Fibroblast of mammary gland (primary cell): ENCODE measurements around the gene CTDP1.

Experiments
- DNase-seq: peaks from one replicate; pipeline ENCODE4 v3.0.0-alpha.2; 2010; ENCODE audit warnings: low read depth
- H3K4me3 ChIP-seq: 2 replicates; pipeline ENCODE4 v1.5.1; 2011; ENCODE audit warnings: low read depth, mild to moderate bottlenecking, low read length, moderate library complexity; ENCODE audit not compliant: control insufficient read depth
- TF ChIP-seq, protein P1 (sequence below): conservative IDR thresholded peaks from 2 replicates; pipeline ENCODE4 v1.5.1; 2011; ENCODE audit warnings: low read depth, low read length, inconsistent platforms; ENCODE audit not compliant: control insufficient read depth, insufficient read depth

The CTDP1 gene

DNA sequence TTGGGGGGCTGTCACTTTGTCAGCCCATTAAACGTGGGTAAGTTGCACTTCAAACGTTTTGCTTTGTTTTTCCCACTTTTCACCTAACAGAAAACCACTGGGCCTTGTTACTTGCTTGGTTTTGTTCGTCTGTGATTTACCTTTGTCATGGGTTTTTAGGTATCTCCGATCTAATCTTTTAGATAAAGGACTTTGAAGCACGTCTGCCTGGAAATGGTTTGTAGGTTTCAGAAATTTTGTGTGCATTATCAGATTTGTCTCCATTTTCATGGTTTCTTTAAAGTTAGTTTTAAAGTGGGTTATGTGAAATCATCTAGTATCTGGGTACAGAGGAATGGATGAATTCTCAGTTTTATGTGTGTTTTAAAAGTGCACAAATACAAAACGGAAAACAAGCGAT lies 6.4 kb downstream of the CTDP1 start:
- no peak for DNase-seq
- H3K4me3 ChIP-seq: no peak overlapping the region
- TF ChIP-seq, protein P1, sequence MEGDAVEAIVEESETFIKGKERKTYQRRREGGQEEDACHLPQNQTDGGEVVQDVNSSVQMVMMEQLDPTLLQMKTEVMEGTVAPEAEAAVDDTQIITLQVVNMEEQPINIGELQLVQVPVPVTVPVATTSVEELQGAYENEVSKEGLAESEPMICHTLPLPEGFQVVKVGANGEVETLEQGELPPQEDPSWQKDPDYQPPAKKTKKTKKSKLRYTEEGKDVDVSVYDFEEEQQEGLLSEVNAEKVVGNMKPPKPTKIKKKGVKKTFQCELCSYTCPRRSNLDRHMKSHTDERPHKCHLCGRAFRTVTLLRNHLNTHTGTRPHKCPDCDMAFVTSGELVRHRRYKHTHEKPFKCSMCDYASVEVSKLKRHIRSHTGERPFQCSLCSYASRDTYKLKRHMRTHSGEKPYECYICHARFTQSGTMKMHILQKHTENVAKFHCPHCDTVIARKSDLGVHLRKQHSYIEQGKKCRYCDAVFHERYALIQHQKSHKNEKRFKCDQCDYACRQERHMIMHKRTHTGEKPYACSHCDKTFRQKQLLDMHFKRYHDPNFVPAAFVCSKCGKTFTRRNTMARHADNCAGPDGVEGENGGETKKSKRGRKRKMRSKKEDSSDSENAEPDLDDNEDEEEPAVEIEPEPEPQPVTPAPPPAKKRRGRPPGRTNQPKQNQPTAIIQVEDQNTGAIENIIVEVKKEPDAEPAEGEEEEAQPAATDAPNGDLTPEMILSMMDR: no peak

DNA sequence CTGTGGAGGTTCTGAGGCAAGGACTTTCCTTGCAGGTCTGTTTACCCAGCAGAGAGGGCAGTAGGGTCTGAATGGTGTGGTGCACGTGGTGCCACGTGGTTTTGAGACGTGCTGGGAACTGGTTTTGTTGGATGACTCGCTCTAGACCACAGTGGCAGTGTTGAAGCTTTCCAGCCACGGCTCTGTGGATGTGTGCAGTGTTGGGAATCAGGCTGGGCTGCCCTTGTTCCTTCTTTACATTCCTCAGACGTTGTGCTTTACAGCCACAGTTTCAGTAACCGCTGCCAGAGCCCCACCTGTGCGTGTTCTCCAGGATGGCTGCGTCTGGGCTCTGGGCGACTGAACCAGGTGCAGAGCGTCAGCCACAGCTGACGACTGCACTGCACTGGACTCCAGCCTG lies 8.2 kb downstream of the CTDP1 start:
- peak; percentile 53 for DNase-seq
- no peak overlapping the region for H3K4me3 ChIP-seq
- TF ChIP-seq, protein P1: no peak

DNA sequence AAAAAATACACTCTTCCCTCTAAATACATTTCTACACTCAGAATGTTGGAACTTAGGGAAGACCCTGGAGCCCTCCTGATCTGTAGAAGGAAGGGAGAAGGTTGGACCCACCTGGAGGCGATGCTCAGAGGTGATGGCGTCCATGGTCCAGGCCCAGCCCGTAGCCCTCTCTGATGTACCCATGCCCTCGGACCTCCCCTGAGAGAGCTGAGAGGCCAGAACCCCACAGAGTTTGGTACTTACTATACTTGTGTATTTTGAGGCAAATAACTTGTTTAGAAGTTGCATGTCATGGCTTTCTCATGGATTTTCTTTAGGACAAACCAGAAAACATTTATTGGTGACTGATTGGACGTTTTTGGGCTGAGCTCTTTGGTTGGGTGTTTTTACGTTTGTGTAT lies 10.5 kb downstream of the CTDP1 start:
- TF ChIP-seq, protein P1: no peak
- H3K4me3 ChIP-seq: no peak overlapping the region
- DNase-seq: no peak

DNA sequence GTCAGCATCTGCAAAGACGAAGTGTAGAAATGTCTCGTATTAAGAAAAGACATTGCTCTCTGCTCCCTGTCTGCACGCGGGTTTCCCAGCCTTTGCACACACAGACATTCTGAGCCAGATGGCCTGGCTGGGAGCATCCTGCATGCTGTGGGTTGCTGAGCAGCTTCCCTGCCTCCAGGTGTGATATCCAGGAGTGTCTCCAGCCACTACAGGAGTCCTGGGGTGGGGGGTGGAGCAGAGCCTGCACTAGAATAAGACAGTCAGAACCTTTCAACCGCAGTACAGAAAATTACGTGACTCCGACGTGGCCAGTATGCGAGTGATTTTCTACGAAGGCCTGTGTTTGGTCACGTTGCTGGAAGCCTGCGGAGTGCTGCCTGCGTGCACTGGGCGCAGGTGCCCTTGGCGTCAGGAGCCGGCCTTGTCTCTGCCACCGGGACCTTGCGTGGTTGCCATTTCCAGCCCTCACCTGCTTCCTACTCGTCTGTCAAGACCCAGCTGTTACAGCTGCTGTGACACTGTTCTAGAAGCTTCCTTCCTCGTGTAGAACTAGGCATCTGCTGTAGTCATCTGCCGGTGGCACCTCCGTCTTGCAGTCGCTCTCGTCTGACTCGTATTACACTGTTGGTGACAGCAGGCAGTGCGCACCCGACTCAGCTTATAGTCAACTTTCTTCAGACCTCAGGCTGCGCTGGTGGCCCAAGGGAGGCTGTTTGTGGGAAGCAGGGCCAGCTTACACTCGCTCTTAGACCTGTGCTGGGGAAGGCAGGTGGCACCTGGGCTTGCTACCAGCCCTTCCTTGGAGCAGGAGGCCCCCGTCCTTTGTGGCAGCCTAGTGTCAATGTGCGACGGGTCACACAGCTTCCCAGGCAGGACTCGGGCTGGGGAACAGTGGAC lies 11.2 kb downstream of the CTDP1 start:
- DNase-seq: no peak
- no peak overlapping the region for H3K4me3 ChIP-seq
- TF ChIP-seq, protein P1: no peak

DNA sequence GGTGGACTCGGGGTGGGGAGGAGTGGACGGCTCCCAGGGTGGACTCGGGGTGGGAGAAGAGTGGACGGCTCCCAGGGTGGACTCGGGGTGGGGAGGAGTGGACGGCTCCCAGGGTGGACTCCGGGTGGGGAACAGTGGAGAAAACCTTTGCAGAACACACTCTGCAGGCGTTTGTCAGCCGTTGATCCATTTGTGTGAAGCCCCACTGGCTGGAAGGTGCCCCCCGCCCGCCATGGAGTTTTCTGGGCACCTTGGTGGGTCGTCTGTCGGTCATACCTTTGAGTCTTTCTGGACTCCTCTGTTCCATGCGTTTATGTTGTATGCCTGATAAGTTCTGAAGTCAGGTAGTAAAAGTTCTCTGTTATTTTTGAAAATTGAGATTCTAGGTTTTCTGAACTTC lies 12.5 kb downstream of the CTDP1 start:
- no peak for DNase-seq
- TF ChIP-seq, protein P1: no peak
- no peak overlapping the region for H3K4me3 ChIP-seq

DNA sequence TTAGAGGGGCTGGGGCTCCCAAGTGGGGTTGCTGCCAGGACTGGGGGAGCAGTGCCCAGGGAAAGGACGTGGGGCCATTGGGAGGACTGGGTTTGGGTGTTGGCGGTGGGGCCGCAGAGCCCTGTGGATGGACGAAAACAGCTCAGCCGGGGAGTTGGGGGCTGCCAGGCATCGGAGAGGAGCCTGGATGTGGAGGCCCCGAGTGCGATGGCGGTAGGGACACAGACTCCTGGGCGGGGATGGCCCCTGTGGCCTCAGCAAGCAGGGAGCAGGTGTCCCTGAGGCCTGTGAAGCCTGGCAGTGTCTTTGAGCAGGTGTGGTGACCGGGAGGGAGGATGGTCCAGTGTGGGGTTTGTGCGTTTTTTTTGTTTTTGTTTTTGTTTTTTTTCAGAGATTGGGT lies 13.3 kb downstream of the CTDP1 start:
- TF ChIP-seq, protein P1: no peak
- no peak for DNase-seq
- no peak overlapping the region for H3K4me3 ChIP-seq
